IMR-90 (cell line): ENCODE data around the gene ECM1. TPM values are rescaled to one million over a fixed set of nuclear protein-coding genes. Genes with fewer than 3 reads are reported as not detected.

Experiments
- ATAC-seq: fragments of 200-7000 bp; cut with Tn5 transposase; 2 replicates; pipeline ENCODE4 v1.9.1; 2020; ENCODE audit warnings: low read depth, mild to moderate bottlenecking, moderate library complexity
- BruUV-seq: library from RNA; stranded (reverse); fragments of 400-500 nt; replicated peaks from 2 replicates; lab custom pipeline; 2021; lab: Mats Ljungman, UMichigan
- CTCF ChIA-PET: fragments of 300-600 bp; formaldehyde crosslinking; extraction: SDS; loops from one replicate; lab custom pipeline; 2021; ENCODE audit warnings: antibody characterized with exemption; lab: Yijun Ruan, JAX
- POLR2A ChIA-PET: fragments of 300-600 bp; sonication (Branson Sonifier 250); formaldehyde crosslinking; loops from one replicate; lab custom pipeline; 2022; ENCODE audit warnings: antibody characterized with exemption; ENCODE audit not compliant: unreplicated experiment; lab: Charles Lee
- DNase-seq: peaks from one replicate; pipeline ENCODE4 v3.0.0; 2013
- H2AFZ ChIP-seq: replicated peaks from 2 replicates; pipeline ENCODE3; 2013; ENCODE audit warnings: low read length, mild to moderate bottlenecking; ENCODE audit not compliant: poor library complexity
- H2AK5ac ChIP-seq: 2 replicates; pipeline ENCODE4 v1.6.1; 2013; ENCODE audit warnings: low read depth, low read length, inconsistent platforms
- H2AK9ac ChIP-seq: replicated peaks from 2 replicates; pipeline ENCODE3; 2013; ENCODE audit warnings: mild to moderate bottlenecking, low read depth, low read length, moderate library complexity; ENCODE audit not compliant: poor library complexity
- H2BK120ac ChIP-seq: 2 replicates; pipeline ENCODE4 v1.6.1; 2013; ENCODE audit warnings: low read depth, low read length, inconsistent platforms
- H2BK15ac ChIP-seq: 3 replicates; pipeline ENCODE4 v1.6.1; 2013; ENCODE audit warnings: low read depth, low read length, inconsistent platforms
- H2BK20ac ChIP-seq: 2 replicates; pipeline ENCODE4 v1.6.1; 2013; ENCODE audit warnings: low read depth, mild to moderate bottlenecking, inconsistent platforms, low read length, moderate library complexity
- H2BK5ac ChIP-seq: 2 replicates; pipeline ENCODE4 v1.6.1; 2013; ENCODE audit warnings: mild to moderate bottlenecking, low read depth, low read length, inconsistent platforms; ENCODE audit not compliant: poor library complexity, severe bottlenecking
- H3K14ac ChIP-seq: replicated peaks from 2 replicates; pipeline ENCODE4 v1.6.1; 2013; ENCODE audit warnings: low read depth, low read length, inconsistent platforms
- H3K18ac ChIP-seq: 2 replicates; pipeline ENCODE4 v1.6.1; 2013; ENCODE audit warnings: low read depth, low read length, control low read depth
- H3K23ac ChIP-seq: 2 replicates; pipeline ENCODE4 v1.6.1; 2013; ENCODE audit warnings: low read depth, low read length, inconsistent platforms
- H3K27ac ChIP-seq: 2 replicates; pipeline ENCODE4 v1.5.1; 2013; ENCODE audit warnings: mild to moderate bottlenecking, control low read depth, low read length; ENCODE audit not compliant: insufficient read depth
- H3K27me3 ChIP-seq: 2 replicates; pipeline ENCODE4 v1.6.1; 2013; ENCODE audit warnings: low read length; ENCODE audit not compliant: control insufficient read depth, insufficient read depth
- H3K36me3 ChIP-seq: 2 replicates; pipeline ENCODE4 v1.6.1; 2013; ENCODE audit warnings: low read length, mixed read lengths; ENCODE audit not compliant: control insufficient read depth, insufficient read depth
- H3K4ac ChIP-seq: 2 replicates; pipeline ENCODE4 v1.6.1; 2013; ENCODE audit warnings: low read depth, low read length, inconsistent platforms
- H3K4me1 ChIP-seq: 2 replicates; pipeline ENCODE4 v1.6.1; 2013; ENCODE audit warnings: low read length, mixed read lengths; ENCODE audit not compliant: control insufficient read depth, insufficient read depth
- H3K4me2 ChIP-seq: 2 replicates; pipeline ENCODE4 v1.6.1; 2013; ENCODE audit warnings: low read depth, mild to moderate bottlenecking, control low read depth, low read length, moderate library complexity
- H3K4me3 ChIP-seq: 2 replicates; pipeline ENCODE4 v1.5.1; 2013; ENCODE audit warnings: low read depth, mild to moderate bottlenecking, control low read depth, low read length, moderate library complexity; ENCODE audit not compliant: insufficient read depth
- H3K56ac ChIP-seq: 2 replicates; pipeline ENCODE4 v1.6.1; 2013; ENCODE audit warnings: low read length, inconsistent platforms; ENCODE audit not compliant: insufficient read depth; ENCODE audit errors: extremely low read depth
- H3K79me1 ChIP-seq, 2 experiments: 2 replicates each; pipeline ENCODE4 v1.6.1; 2013; ENCODE audit warnings: low read length in 2 of 2, inconsistent platforms in 1 of 2, low read depth in 1 of 2
- H3K9ac ChIP-seq: 2 replicates; pipeline ENCODE4 v1.6.1; 2013; ENCODE audit warnings: low read depth, low read length, control low read depth
- H3K9me1 ChIP-seq: 2 replicates; pipeline ENCODE4 v1.6.1; 2013; ENCODE audit warnings: low read length, inconsistent platforms; ENCODE audit not compliant: insufficient read depth
- H3K9me3 ChIP-seq: 2 replicates; pipeline ENCODE4 v1.6.1; 2013; ENCODE audit warnings: low read length; ENCODE audit not compliant: control insufficient read depth, insufficient read depth
- H4K20me1 ChIP-seq: 2 replicates; pipeline ENCODE4 v1.6.1; 2013; ENCODE audit warnings: low read length, inconsistent platforms; ENCODE audit not compliant: insufficient read depth
- H4K5ac ChIP-seq: 2 replicates; pipeline ENCODE4 v1.6.1; 2013; ENCODE audit warnings: mild to moderate bottlenecking, low read depth, low read length, control low read depth
- H4K8ac ChIP-seq, 2 experiments: 2 replicates each; pipeline ENCODE4 v1.6.1; 2013; ENCODE audit warnings: low read depth in 2 of 2, low read length in 2 of 2, control low read depth in 1 of 2, inconsistent platforms in 1 of 2
- H4K91ac ChIP-seq: 2 replicates; pipeline ENCODE4 v1.6.1; 2013; ENCODE audit warnings: low read depth, low read length, inconsistent platforms; ENCODE audit not compliant: insufficient read depth
- BHLHE40 ChIP-seq: fragments of 150-350 bp; IDR thresholded peaks from 2 replicates; pipeline ENCODE4 v1.6.1; 2016; ENCODE audit warnings: mild to moderate bottlenecking, low read depth, low read length
- MAZ ChIP-seq: IDR thresholded peaks from 2 replicates; pipeline ENCODE4 v1.6.1; 2012; ENCODE audit warnings: low read depth, mild to moderate bottlenecking, low read length, improper control_type of control experiment, moderate library complexity, borderline replicate concordance
- MXI1 ChIP-seq: IDR thresholded peaks from 2 replicates; pipeline ENCODE4 v1.6.1; 2012; ENCODE audit warnings: low read depth, mild to moderate bottlenecking, low read length, moderate library complexity, borderline replicate concordance
- NFE2L2 ChIP-seq: fragments of 150-350 bp; IDR thresholded peaks from 2 replicates; pipeline ENCODE4 v1.6.1; 2016; ENCODE audit warnings: low read depth, mild to moderate bottlenecking, low read length
- POLR2A ChIP-seq: IDR thresholded peaks from 2 replicates; pipeline ENCODE4 v1.6.1; 2012; ENCODE audit warnings: mild to moderate bottlenecking, low read depth, low read length
- RAD21 ChIP-seq: IDR thresholded peaks from 2 replicates; pipeline ENCODE4 v1.6.1; 2012; ENCODE audit warnings: low read length, improper control_type of control experiment
- RCOR1 ChIP-seq: IDR thresholded peaks from 2 replicates; pipeline ENCODE4 v1.6.1; 2012; ENCODE audit warnings: mild to moderate bottlenecking, low read length, improper control_type of control experiment; ENCODE audit not compliant: insufficient replicate concordance
- RFX5 ChIP-seq: IDR thresholded peaks from 2 replicates; pipeline ENCODE4 v1.8.0; 2012; ENCODE audit warnings: low read depth, mild to moderate bottlenecking, low read length, moderate library complexity
- SMC3 ChIP-seq: fragments of 150-350 bp; IDR thresholded peaks from 2 replicates; pipeline ENCODE4 v1.6.1; 2016; ENCODE audit warnings: low read depth, mild to moderate bottlenecking, antibody characterized with exemption, low read length, moderate library complexity
- WGBS, 2 experiments: methylation state at CpG; one replicate each; pipeline versions ENCODE4 v1.1.5 to v1.1.7; 2013; ENCODE audit warnings: missing lambda C conversion rate in 2 of 2; ENCODE audit not compliant: insufficient read length in 1 of 2; ENCODE audit errors: extremely low coverage in 2 of 2; 5-methylcytosine and 5-hydroxymethylcytosine counted together
- dilution Hi-C: fragments of 300-500 bp; cut with HindIII; formaldehyde crosslinking; loops from one replicate; pipeline ENCODE4 v1.14.3; 2018; ENCODE audit warnings: low sequenced_read_pairs; ENCODE audit not compliant: unreplicated experiment
- in situ Hi-C: fragments of 300-500 bp; cut with MboI; formaldehyde crosslinking; loops from 3 replicates; pipeline ENCODE4 v1.14.3; 2019; ENCODE audit warnings: low sequenced_read_pairs, inconsistent platforms, mixed read lengths
- intact Hi-C: fragments of 100-400 bp; cut with micrococcal nuclease; formaldehyde crosslinking; loops from 2 replicates; pipeline ENCODE4 v1.10.0; 2022
- polyA plus RNA-seq, 3 experiments: library from polyadenylated mRNA; depleted of rRNA; stranded (reverse); fragments of >200 nt; gene quantifications; 2 replicates each; pipeline ENCODE4 v1.2.3, GENCODE V29; 2012; ENCODE audit warnings: low replicate concordance in 1 of 3
- total RNA-seq: library from RNA; depleted of rRNA; stranded (reverse); fragments of >200 nt; gene quantifications from 2 replicates; pipeline ENCODE4 v1.2.3, GENCODE V29; 2012
- TF ChIP-seq, protein P1 (sequence below): fragments of 150-350 bp; IDR thresholded peaks from 2 replicates; pipeline ENCODE4 v1.6.1; 2016; ENCODE audit warnings: low read depth, mild to moderate bottlenecking, low read length, moderate library complexity, borderline replicate concordance

ECM1 gene
- total and polyA plus RNA-seq, 2 of the 4 experiments (the other 2 are of a cell fraction), result 20.1 to 230 TPM

DNA sequence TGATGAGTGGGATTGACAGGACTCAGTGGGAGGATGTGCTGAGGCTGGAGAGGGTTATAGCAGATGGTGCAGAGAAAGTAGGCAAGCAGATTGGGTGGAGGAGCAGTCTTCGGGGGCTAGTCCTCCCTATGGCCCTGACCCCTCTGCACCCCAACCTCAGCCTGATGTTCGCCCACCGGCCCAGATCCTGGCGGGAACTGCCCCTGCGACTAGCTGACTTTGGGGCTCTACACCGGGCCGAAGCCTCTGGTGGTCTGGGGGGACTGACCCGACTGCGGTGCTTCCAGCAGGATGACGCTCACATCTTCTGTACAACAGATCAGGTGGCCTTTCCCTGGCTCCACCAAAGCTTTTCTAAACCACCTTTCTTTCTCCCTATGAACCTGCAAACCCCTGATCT is 9.6 kb upstream of the ECM1 start:
- Histone ChIP-seq H2AFZ (no peak overlapping the region), H3K27ac (no peak overlapping the region), H2BK15ac (no peak overlapping the region), H3K23ac (no peak overlapping the region), H3K9ac (no peak overlapping the region), H3K4ac (no peak overlapping the region), H3K18ac (no peak overlapping the region), H4K8ac (no peak overlapping the region), H3K9me1 (no peaks in the 10 kb centered on the region; the same call in 1 of the 2 replicates), H3K4me1 (no peaks in the 10 kb centered on the region), H3K14ac (no peak overlapping the region), H4K20me1 (no peaks in the 10 kb centered on the region), H3K56ac (no peak overlapping the region), H3K4me2 (no peak overlapping the region), H2BK20ac (no peak overlapping the region), H4K91ac (no peak overlapping the region), H3K4me3 (no peak overlapping the region), H2BK5ac (no peak overlapping the region), H3K36me3 (peaks cover 34% of the 10 kb centered on the region), H2AK9ac (no peak overlapping the region), H3K79me1 (no peaks in the 10 kb centered on the region), H2BK120ac (no peak overlapping the region), H3K27me3 (no peaks in the 10 kb centered on the region), H3K9me3 (no peaks in the 10 kb centered on the region), H2AK5ac (no peak overlapping the region), H4K5ac (no peak overlapping the region)
- TF ChIP-seq MAZ (no peak), RCOR1 (no peak), NFE2L2 (no peak), SMC3 (no peak), RAD21 (no peak), RFX5 (no peak), MXI1 (no peak), POLR2A (no peak), BHLHE40 (no peak)
- TF ChIP-seq, protein P1, sequence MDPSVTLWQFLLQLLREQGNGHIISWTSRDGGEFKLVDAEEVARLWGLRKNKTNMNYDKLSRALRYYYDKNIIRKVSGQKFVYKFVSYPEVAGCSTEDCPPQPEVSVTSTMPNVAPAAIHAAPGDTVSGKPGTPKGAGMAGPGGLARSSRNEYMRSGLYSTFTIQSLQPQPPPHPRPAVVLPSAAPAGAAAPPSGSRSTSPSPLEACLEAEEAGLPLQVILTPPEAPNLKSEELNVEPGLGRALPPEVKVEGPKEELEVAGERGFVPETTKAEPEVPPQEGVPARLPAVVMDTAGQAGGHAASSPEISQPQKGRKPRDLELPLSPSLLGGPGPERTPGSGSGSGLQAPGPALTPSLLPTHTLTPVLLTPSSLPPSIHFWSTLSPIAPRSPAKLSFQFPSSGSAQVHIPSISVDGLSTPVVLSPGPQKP, result no peak
- intact Hi-C loops (no loop called here), in situ Hi-C loops (no loop called here), dilution Hi-C loops (no loop called here)
- CTCF ChIA-PET, result no interaction called here
- ATAC-seq, result no peak
- no TSS peak for BruUV-seq
- 100% methylated on average over 6 of the region's 10 CpGs; no CpG with 5 or more reads in 1 of the 2 experiments for WGBS, 2 experiments
- POLR2A ChIA-PET, result interaction anchor here (0.5 kb wide), 1 partner anchor 11 kb away, joined by 3 read pairs; no protein-coding TSS in a partner anchor
- no peak for DNase-seq
